Tibial nerve (tissue), 4 donors: ENCODE data around the gene SH3GL1.

ENCODE experiments used
- EP300 ChIP-seq, 2 donors: sonication (generic); formaldehyde crosslinking; IDR thresholded peaks; one replicate each; pipeline ENCODE4 v1.6.1; 2017; ENCODE audit warnings: antibody characterized with exemption in 2 of 2, mild to moderate bottlenecking in 1 of 2
- POLR2A ChIP-seq, 2 donors: fragments of 450-650 bp; IDR thresholded peaks; one replicate each; pipeline ENCODE4 v1.6.1; 2017; ENCODE audit warnings: antibody characterized with exemption in 2 of 2, mild to moderate bottlenecking in 2 of 2, moderate library complexity in 2 of 2
- TF ChIP-seq, protein P1 (sequence below), 5 experiments: fragments of 200-600 bp in 3 of 5; fragments of 450-650 bp in 2 of 5; sonication (generic) in 3 of 5; IDR thresholded peaks; one replicate each; pipeline ENCODE4 v1.5.1; 2016 to 2019; ENCODE audit warnings: antibody characterized with exemption in 5 of 5, mild to moderate bottlenecking in 3 of 5, moderate library complexity in 2 of 5

DNA sequence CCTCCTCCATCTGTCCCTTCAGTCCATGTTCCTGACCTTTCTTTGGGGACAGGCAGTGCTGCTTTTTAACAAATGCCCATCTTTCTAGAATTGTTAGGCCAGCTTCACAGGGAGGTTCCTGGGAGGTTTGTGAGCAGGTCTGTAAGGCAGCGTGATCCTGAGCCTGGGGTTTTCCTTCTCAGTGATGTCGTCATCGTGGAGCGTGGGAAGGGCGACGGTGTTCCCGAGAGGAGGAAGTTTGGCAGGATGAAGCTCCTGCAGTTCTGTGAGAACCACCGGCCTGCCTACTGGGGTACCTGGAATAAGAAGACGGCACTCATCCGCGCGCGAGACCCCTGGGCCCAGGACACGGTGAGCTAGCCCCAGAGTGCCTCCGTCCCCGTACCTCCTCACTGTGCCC, 28.9 kb upstream of the SH3GL1 start:
- TF ChIP-seq, protein P1, sequence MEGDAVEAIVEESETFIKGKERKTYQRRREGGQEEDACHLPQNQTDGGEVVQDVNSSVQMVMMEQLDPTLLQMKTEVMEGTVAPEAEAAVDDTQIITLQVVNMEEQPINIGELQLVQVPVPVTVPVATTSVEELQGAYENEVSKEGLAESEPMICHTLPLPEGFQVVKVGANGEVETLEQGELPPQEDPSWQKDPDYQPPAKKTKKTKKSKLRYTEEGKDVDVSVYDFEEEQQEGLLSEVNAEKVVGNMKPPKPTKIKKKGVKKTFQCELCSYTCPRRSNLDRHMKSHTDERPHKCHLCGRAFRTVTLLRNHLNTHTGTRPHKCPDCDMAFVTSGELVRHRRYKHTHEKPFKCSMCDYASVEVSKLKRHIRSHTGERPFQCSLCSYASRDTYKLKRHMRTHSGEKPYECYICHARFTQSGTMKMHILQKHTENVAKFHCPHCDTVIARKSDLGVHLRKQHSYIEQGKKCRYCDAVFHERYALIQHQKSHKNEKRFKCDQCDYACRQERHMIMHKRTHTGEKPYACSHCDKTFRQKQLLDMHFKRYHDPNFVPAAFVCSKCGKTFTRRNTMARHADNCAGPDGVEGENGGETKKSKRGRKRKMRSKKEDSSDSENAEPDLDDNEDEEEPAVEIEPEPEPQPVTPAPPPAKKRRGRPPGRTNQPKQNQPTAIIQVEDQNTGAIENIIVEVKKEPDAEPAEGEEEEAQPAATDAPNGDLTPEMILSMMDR (IDR thresholded peaks at IDR 0.05) = no peak
- TF ChIP-seq EP300 (IDR thresholded peaks at IDR 0.05) (no peak), POLR2A (IDR thresholded peaks at IDR 0.05) (no peak)
